ENCODE data around the gene DAB2.

The DAB2 gene

DNA sequence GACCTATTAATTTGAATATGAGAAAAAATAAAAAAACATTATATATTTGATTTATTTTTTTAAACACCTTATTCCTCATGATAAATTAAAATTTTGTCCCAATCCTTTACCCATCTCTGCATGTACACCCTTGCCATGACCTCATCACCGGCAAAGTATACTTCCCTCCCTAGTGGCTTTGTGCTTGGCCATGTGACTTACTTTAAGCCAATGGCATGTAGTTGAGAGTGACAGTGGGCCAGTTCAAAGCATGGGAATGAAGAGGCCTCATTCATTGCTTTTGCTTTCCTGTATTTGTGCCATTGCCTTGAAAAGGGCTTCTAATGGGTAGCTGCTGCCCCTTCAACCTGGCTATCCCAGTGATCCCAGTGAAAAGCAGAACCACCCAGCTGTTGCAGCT lies 91.7 kb downstream of the DAB2 start:
- DNase-seq: no peak

DNA sequence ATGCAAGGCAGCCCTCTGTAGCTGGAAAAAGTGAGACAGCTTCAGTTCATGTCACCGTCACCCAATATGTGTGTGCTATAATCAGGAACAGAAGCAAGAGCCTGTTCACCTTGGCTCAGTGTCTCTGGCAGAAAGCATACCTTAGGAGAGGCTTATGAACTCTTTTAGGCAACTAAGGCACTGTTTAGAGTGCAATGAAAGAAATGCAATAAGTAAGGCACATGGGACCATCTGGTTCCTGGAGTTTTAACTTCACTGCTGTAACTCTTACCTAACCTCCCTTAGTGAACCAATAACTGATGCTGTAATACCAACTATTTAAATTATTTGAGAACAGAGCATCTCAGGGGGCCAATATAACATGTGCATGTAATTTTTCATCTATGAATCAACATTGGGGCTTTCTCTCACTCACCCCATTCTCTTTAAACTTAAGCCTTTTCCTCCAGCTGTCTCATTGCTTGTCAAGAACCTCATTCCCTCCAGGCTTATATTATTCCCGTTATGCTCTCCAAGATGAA lies 92.9 kb downstream of the DAB2 start:
- DNase-seq: no peak

DNA sequence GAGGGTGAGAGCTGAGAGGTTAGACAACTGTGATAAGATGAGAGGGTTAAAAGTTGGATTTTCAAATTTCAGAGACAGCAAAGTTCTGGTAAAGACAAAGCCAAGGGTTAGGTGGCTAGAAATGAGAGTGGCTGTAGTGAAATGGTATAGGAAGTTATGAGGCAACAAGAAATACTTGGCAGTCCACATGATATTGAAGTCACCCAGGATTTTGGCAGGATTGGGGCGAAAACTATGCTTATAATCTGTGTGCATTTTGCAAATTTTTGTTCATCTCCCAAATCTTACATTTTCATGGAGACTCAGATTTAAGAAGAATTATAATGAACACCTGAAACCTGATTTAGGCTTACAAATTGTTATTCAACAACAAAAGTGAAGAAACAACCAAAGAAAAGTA lies 96.0 kb downstream of the DAB2 start:
- no peak for DNase-seq

DNA sequence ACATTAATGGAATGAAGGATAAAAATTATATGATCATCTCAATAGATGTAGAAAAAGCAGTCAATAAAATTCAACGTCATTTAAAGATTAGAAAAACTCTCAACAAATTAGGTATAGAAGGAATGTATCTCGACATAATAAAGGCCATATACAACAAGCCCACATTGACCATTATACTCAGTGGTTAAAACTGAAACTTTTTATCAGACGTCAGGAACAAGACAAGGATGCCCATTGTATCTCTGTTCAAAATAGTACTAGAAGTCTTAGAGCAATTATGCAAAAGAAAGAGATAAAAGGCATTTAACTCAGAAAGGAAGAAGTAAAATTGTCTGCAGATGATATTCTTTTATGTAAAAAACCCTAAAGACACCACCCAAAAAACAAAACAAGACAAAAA lies 101.2 kb downstream of the DAB2 start:
- DNase-seq: no peak
